Amniotic stem cell (primary cell): ENCODE results near the gene ABCA5.
"Not testable (repeated sequence)": the region's sequence is repeated elsewhere in the genome, so short reads cannot be mapped to it uniquely, and the experiment has no call there.

Experiments used
- DNase-seq: peaks from one replicate; lab custom pipeline; 2025; lab: John Stamatoyannopoulos, UW

Gene ABCA5

DNA sequence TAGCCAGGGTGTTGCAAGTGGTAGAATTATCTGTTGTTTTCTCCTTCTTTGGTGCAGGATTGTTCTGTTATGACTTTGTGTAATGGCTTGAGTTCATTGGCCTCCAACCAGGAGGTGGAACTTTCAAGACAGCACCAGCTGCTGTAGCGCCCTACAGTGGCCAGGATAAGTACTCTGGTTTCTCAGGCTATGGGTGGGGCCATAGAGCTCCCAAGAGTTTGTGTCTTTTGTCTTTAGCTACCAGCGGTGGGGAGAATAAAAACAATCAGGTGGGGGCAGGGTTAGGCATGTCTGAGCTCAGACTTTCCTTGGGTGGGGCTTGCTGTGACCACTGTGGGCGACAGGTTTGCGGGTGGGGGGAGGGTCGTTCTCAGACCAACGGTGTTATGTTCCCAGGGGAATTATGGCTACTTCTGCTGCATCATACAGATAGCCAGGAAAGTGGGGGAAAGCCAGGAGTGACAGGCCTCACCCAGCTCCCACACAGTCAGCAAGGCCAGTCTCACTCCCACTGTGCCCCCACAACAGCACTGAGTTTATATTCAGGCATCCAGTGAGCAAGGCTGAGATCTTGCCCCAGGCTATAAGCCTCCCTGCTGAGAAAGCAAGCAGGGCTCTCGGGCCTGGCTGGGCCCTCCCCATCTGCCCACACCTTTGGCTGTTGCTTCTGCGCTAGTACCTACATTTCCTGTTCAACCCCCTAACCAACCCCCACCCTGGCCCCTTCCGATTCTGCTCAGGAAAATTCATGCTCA lies 113.7 kb downstream of the ABCA5 start:
- no peak for DNase-seq

DNA sequence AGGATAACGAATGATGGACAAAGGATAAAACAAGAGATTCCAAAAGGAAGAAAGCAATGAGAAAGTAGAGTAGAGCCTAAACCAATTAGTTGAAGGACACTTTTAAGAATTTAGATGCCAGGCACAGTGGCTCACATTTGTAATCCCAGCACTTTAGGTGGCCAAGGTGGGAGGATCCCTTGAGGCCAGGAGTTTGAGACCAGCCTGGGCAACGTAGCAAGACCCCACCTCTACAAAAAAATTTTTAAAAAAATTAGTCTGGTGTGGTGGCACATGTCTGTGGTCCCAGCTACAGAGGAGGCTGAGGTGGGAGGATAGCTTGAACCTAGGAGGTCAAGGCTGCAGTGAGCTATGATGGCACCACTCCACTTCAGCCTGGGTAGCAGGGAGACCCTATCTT lies 118.3 kb downstream of the ABCA5 start:
- DNase-seq, result no peak

DNA sequence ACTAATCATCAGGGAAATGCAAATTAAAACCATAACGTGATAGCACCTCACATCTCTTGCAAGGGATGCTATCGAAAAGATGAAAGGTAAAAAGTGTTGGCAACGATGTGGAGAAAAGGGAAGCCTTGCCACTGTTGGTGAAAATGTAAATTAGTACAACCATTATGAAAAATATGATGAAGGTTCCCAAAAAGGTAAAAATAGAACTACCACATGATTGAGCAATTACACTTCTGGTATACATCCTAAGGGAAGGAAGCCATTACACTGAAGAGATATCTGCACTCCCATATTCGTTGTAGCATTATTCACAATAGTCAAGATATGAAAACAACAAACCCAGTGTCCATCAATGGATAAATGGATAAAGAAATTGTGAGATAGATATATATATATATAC lies 119.8 kb downstream of the ABCA5 start:
- no peak for DNase-seq

DNA sequence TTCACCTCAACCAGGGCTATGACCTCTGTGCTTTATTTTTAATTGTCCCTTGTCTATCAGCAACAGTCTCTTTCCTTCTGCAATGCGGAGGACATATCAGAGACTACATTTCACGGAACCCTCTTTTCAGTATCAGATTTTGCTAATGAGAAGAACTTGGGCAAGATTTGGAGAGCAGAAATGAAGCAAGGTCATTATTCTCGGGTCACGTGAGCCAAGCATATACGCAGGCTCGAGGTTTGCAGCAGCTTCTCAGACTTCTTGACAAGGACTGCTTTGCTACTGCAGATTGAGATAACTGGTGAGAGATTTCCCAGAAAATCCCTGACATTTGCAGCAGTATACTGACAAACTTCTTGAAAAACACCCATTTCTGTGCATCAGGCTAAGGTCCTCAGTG lies 128.7 kb downstream of the ABCA5 start:
- DNase-seq, result no peak

DNA sequence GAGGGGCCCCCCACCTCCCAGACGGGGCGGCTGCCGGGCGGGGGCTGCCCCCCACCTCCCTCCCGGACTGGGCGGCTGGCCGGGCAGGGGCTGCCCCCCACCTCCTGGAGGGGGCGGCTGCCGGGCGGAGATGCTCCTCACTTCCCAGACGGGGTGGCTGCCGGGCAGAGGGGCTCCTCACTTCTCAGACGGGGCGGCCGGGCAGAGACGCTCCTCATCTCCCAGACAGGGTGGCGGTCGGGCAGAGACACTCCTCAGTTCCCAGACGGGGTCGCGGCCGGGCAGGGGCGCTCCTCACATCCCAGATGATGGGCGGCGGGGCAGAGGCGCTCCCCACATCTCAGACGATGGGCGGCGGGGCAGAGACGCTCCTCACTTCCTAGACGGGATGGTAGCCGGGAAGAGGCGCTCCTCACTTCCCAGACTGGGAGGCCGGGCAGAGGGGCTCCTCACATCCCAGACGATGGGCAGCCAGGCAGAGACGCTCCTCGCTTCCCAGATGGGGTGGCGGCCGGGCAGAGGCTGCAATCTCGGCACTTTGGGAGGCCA lies 130.8 kb downstream of the ABCA5 start:
- DNase-seq, result not testable (repeated sequence)
